IMR-90 (cell line): ENCODE data around the gene CCR6.
"Not testable (repeated sequence)": the region's sequence is repeated elsewhere in the genome, so short reads cannot be mapped to it uniquely, and the experiment has no call there.

Experiments used
- MAFK ChIP-seq: IDR thresholded peaks from 2 replicates; pipeline ENCODE4 v1.6.1; 2012; ENCODE audit warnings: low read depth, low read length, improper control_type of control experiment
- POLR2A ChIP-seq: IDR thresholded peaks from 2 replicates; pipeline ENCODE4 v1.6.1; 2012; ENCODE audit warnings: mild to moderate bottlenecking, low read depth, low read length
- RCOR1 ChIP-seq: IDR thresholded peaks from 2 replicates; pipeline ENCODE4 v1.6.1; 2012; ENCODE audit warnings: mild to moderate bottlenecking, low read length, improper control_type of control experiment; ENCODE audit not compliant: insufficient replicate concordance
- SMC3 ChIP-seq: fragments of 150-350 bp; IDR thresholded peaks from 2 replicates; pipeline ENCODE4 v1.6.1; 2016; ENCODE audit warnings: low read depth, mild to moderate bottlenecking, antibody characterized with exemption, low read length, moderate library complexity
- TF ChIP-seq, protein P1 (sequence below): conservative IDR thresholded peaks from 2 replicates; pipeline ENCODE4 v1.5.1; 2012; ENCODE audit warnings: mild to moderate bottlenecking, low read depth, low read length, improper control_type of control experiment
- TF ChIP-seq, protein P2 (sequence below): fragments of 150-350 bp; IDR thresholded peaks from 2 replicates; pipeline ENCODE4 v1.6.1; 2017; ENCODE audit warnings: mild to moderate bottlenecking, antibody characterized with exemption, low read length, low read depth

DNA sequence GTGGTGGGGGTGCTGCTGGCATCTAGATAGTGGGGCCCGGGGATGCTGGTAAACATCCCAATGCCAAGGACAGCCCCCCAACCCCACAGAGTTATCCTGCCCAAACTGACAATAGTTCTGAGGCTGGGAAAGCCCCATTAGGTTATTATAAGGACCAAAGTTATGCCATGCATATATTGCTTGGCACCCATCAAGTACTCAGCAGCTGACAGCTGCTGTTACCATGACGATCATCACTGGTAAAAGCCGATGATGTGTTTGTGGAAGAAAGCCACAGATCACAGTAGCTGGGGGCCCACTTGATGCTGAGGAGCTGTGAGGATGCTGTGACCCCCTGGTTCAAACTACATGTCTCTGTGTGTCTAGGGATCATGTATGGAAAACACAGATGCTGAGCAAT is 62.2 kb downstream of the CCR6 start:
- TF ChIP-seq RCOR1, MAFK, POLR2A, SMC3: not testable (repeated sequence)
- TF ChIP-seq, protein P1, sequence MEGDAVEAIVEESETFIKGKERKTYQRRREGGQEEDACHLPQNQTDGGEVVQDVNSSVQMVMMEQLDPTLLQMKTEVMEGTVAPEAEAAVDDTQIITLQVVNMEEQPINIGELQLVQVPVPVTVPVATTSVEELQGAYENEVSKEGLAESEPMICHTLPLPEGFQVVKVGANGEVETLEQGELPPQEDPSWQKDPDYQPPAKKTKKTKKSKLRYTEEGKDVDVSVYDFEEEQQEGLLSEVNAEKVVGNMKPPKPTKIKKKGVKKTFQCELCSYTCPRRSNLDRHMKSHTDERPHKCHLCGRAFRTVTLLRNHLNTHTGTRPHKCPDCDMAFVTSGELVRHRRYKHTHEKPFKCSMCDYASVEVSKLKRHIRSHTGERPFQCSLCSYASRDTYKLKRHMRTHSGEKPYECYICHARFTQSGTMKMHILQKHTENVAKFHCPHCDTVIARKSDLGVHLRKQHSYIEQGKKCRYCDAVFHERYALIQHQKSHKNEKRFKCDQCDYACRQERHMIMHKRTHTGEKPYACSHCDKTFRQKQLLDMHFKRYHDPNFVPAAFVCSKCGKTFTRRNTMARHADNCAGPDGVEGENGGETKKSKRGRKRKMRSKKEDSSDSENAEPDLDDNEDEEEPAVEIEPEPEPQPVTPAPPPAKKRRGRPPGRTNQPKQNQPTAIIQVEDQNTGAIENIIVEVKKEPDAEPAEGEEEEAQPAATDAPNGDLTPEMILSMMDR: not testable (repeated sequence)
- TF ChIP-seq, protein P2, sequence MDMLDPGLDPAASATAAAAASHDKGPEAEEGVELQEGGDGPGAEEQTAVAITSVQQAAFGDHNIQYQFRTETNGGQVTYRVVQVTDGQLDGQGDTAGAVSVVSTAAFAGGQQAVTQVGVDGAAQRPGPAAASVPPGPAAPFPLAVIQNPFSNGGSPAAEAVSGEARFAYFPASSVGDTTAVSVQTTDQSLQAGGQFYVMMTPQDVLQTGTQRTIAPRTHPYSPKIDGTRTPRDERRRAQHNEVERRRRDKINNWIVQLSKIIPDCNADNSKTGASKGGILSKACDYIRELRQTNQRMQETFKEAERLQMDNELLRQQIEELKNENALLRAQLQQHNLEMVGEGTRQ: not testable (repeated sequence)
